Aorta (tissue), 5 donors: ENCODE measurements around the gene GNAI3. TPM values are rescaled to one million over a fixed set of nuclear protein-coding genes. Genes with fewer than 3 reads are reported as not detected.

ENCODE experiments used
- ATAC-seq: fragments of 200-7000 bp; cut with Tn5 transposase; one replicate; pipeline ENCODE4 v1.9.1; 2022; ENCODE audit warnings: moderate library complexity; ENCODE audit not compliant: low FRiP score
- DNase-seq, 2 donors: peaks; one replicate each; pipeline ENCODE4 v3.0.0-alpha.2; 2020
- H3K27ac ChIP-seq, 2 donors: one replicate each; pipeline ENCODE4 v1.5.1; 2013; ENCODE audit warnings: low read length in 2 of 2, mild to moderate bottlenecking in 2 of 2, moderate library complexity in 2 of 2, control low read depth in 1 of 2, inconsistent platforms in 1 of 2, low read depth in 1 of 2
- H3K27me3 ChIP-seq, 2 donors: one replicate each; pipeline ENCODE4 v1.6.1; 2013; ENCODE audit warnings: control low read depth in 1 of 2, low read length in 1 of 2, mild to moderate bottlenecking in 1 of 2, moderate library complexity in 1 of 2; ENCODE audit not compliant: insufficient read depth in 2 of 2, control insufficient read depth in 1 of 2
- H3K36me3 ChIP-seq, 2 donors: one replicate each; pipeline ENCODE4 v1.6.1; 2013; ENCODE audit warnings: control low read depth in 1 of 2, low read length in 1 of 2, mild to moderate bottlenecking in 1 of 2; ENCODE audit not compliant: insufficient read depth in 2 of 2, control insufficient read depth in 1 of 2
- H3K4me1 ChIP-seq, 2 donors: one replicate each; pipeline ENCODE4 v1.6.1; 2013; ENCODE audit warnings: low read length in 2 of 2, control low read depth in 1 of 2, mild to moderate bottlenecking in 1 of 2, moderate library complexity in 1 of 2; ENCODE audit not compliant: insufficient read depth in 2 of 2, control insufficient read depth in 1 of 2
- H3K4me3 ChIP-seq, 2 donors: one replicate each; pipeline ENCODE4 v1.5.1; 2013; ENCODE audit warnings: low read length in 2 of 2, control low read depth in 1 of 2, mild to moderate bottlenecking in 1 of 2
- H3K9me3 ChIP-seq: one replicate; pipeline ENCODE4 v1.6.1; 2013; ENCODE audit warnings: mild to moderate bottlenecking, low read length; ENCODE audit not compliant: control insufficient read depth
- WGBS, 2 donors: extraction: QIAGEN DNeasy Blood & Tissue Kit; methylation state at CpG; one replicate each; pipeline ENCODE4 v1.1.7; 2013; 5-methylcytosine and 5-hydroxymethylcytosine counted together
- intact Hi-C, 2 donors: fragments of 100-400 bp; cut with DNase I; formaldehyde crosslinking; loops; one replicate each; pipeline versions ENCODE4 v1.14.2 to v1.15.0; 2022
- polyA plus RNA-seq, 2 donors: library from polyadenylated mRNA; stranded (reverse); fragments of 200-250 nt; gene quantifications; one replicate each; pipeline ENCODE4 v1.2.3, GENCODE V29; 2013
- total RNA-seq, 2 donors: library from RNA; stranded (reverse); fragmentation: NEBNext Ultra II Directional; extraction: Animal tissue kit (Norgen Biotek cat#: 25700); gene quantifications; one replicate each; pipeline ENCODE4 v1.2.1, GENCODE V29; 2021
- donor health status: healthy with polysubstance abuse.
- donor health status: Bipolar disorder and iron deficiency.
- donor health status: DM: no; HTN: no; CAD: no.
- donor health status: DM: no; HTN: no; CAD: no.
- donor health status: DM: yes; HTN: yes; CAD: no.

Gene GNAI3
- total and polyA plus RNA-seq, 4 donors, result 3.0 to 8.2 (median 5.1) TPM

- 80 to 83% methylated on average over 16 of the region's 16 CpGs for WGBS, 2 donors
- intact Hi-C loops, result no loop called here
- H3K9me3 ChIP-seq, result no peaks in the 10 kb centered on the region
Measured at GRCh38 chr1:109631513-109632505, 83.4 kb downstream of the GNAI3 start.

GRCh38 chr1:109632671-109633346 lies 84.4 kb downstream of the GNAI3 start:
- intact Hi-C loops, result no loop called here
- no peaks in the 10 kb centered on the region for H3K4me1 ChIP-seq
- H3K9me3 ChIP-seq, result no peaks in the 10 kb centered on the region
- DNase-seq (no peak), ATAC-seq (no peak)
- H3K36me3 ChIP-seq, result peaks cover 0 to 6% of the 10 kb centered on the region in 2 donors
- WGBS, 2 donors, result 59% methylated on average over 5 of the region's 5 CpGs
- no peaks in the 10 kb centered on the region for H3K27me3 ChIP-seq
- H3K27ac ChIP-seq, result no peak overlapping the region
- no peak overlapping the region for H3K4me3 ChIP-seq

More at GRCh38 chr1:109631513-109632505, 83.4 kb downstream of the GNAI3 start:
- Histone ChIP-seq H3K4me3 (no peak overlapping the region), H3K36me3 (peaks cover 0 to 9% of the 10 kb centered on the region in 2 donors), H3K4me1 (no peaks in the 10 kb centered on the region), H3K27ac (no peak overlapping the region), H3K27me3 (no peaks in the 10 kb centered on the region)
- DNase-seq (no peak), ATAC-seq (no peak)

GRCh38 chr1:109634292-109634691 lies 85.9 kb downstream of the GNAI3 start:
- Histone ChIP-seq H3K9me3 (no peaks in the 10 kb centered on the region), H3K4me1 (no peaks in the 10 kb centered on the region), H3K36me3 (peaks cover 0 to 4% of the 10 kb centered on the region in 2 donors), H3K27ac (no peak overlapping the region), H3K4me3 (no peak overlapping the region), H3K27me3 (no peaks in the 10 kb centered on the region)
- no peak for DNase-seq
- intact Hi-C loops, result no loop called here
- no peak for ATAC-seq
- 74 to 77% methylated on average over 6 of the region's 6 CpGs for WGBS, 2 donors

GRCh38 chr1:109634771-109635750 lies 86.6 kb downstream of the GNAI3 start:
- no peaks in the 10 kb centered on the region for H3K4me1 ChIP-seq
- intact Hi-C loops, result no loop called here
- DNase-seq (no peak), ATAC-seq (no peak)
- H3K4me3 ChIP-seq, result no peak overlapping the region
- WGBS, 2 donors, result 64 to 70% methylated on average over 13 of the region's 13 CpGs
- no peaks in the 10 kb centered on the region for H3K9me3 ChIP-seq
- H3K27ac ChIP-seq, result no peak overlapping the region
- no peaks in the 10 kb centered on the region for H3K27me3 ChIP-seq
- peaks cover 0 to 4% of the 10 kb centered on the region in 2 donors for H3K36me3 ChIP-seq

GRCh38 chr1:109635862-109636200 lies 87.4 kb downstream of the GNAI3 start:
- WGBS, 2 donors, result 53 to 60% methylated on average over 2 of the region's 2 CpGs
- Histone ChIP-seq H3K36me3 (peaks cover 0 to 1% of the 10 kb centered on the region in 2 donors), H3K4me1 (no peaks in the 10 kb centered on the region), H3K27me3 (no peaks in the 10 kb centered on the region), H3K4me3 (no peak overlapping the region), H3K9me3 (no peaks in the 10 kb centered on the region), H3K27ac (no peak overlapping the region)
- DNase-seq (no peak), ATAC-seq (no peak)
- intact Hi-C loops, result no loop called here

- Histone ChIP-seq H3K36me3 (no peaks in the 10 kb centered on the region), H3K4me1 (no peaks in the 10 kb centered on the region), H3K4me3 (no peak overlapping the region), H3K27ac (no peak overlapping the region), H3K27me3 (no peaks in the 10 kb centered on the region), H3K9me3 (no peaks in the 10 kb centered on the region)
- no peak for DNase-seq
- 53 to 58% methylated on average over 9 of the region's 9 CpGs for WGBS, 2 donors
- intact Hi-C loops, result no loop called here
- peak; percentile 27 for ATAC-seq
Measured at GRCh38 chr1:109636201-109636952, 88.0 kb downstream of the GNAI3 start.

- Histone ChIP-seq H3K27me3 (no peaks in the 10 kb centered on the region), H3K4me1 (no peaks in the 10 kb centered on the region), H3K27ac (no peak overlapping the region), H3K36me3 (no peaks in the 10 kb centered on the region), H3K9me3 (no peaks in the 10 kb centered on the region), H3K4me3 (no peak overlapping the region)
- intact Hi-C loops, result no loop called here
- DNase-seq, result peak in 1 of 2 donors; percentile 37
- 94 to 96% methylated on average over 7 of the region's 7 CpGs for WGBS, 2 donors
- ATAC-seq, result no peak
Measured at GRCh38 chr1:109637446-109637845, 89.0 kb downstream of the GNAI3 start.
